Adrenal gland (tissue), 5 donors: Measurements from ENCODE around the gene CTNND2.

Experiments
- CTCF ChIP-seq, 6 experiments: fragments of 450-650 bp in 4 of 6; fragments of 200-600 bp in 2 of 6; sonication (generic) in 1 of 6; IDR thresholded peaks; 1 replicate in 5 of 6; 2 replicates in 1 of 6; pipeline versions ENCODE4 v1.5.1 to v1.8.0; 2016 to 2021; ENCODE audit warnings: antibody characterized with exemption in 6 of 6, mild to moderate bottlenecking in 2 of 6, moderate library complexity in 1 of 6
- POLR2A ChIP-seq, 2 donors: fragments of 450-650 bp; IDR thresholded peaks; one replicate each; pipeline ENCODE4 v1.6.1; 2017; ENCODE audit warnings: antibody characterized with exemption in 2 of 2, mild to moderate bottlenecking in 2 of 2, moderate library complexity in 1 of 2
- donor health status: DM: no; HTN: no; CAD: no.

GRCh38 chr5:11128021-11128420, 776.2 kb downstream of the CTNND2 start:
- TF ChIP-seq CTCF (IDR thresholded peaks at IDR 0.05), result no peak
- no peak for TF ChIP-seq POLR2A (IDR thresholded peaks at IDR 0.05)
